Left lung (tissue), 14 donors: ENCODE measurements around the gene ANKRD40. TPM values are rescaled to one million over a fixed set of nuclear protein-coding genes. Genes with fewer than 3 reads are reported as not detected.
A peak's percentile ranks its signal among the peaks of the same experiment; 100 is the strongest.

Experiments
- ATAC-seq: fragments of 200-7000 bp; cut with Tn5 transposase; one replicate; pipeline ENCODE4 v1.9.1; 2020; ENCODE audit warnings: moderate library complexity
- DNase-seq, 4 donors: peaks; one replicate each; pipeline ENCODE4 v3.0.0-alpha.2; 2013 to 2020
- H3K27ac ChIP-seq, 2 donors: fragments of 200-600 bp; sonication (generic) in 1 of 2; one replicate each; pipeline versions ENCODE4 v1.5.0 to v1.8.0; 2020 to 2021
- H3K27me3 ChIP-seq, 2 donors: fragments of 200-600 bp; sonication (generic) in 1 of 2; one replicate each; pipeline versions ENCODE4 v1.5.0 to v1.8.0; 2020 to 2021
- H3K36me3 ChIP-seq, 2 donors: fragments of 200-600 bp; sonication (generic) in 1 of 2; one replicate each; pipeline versions ENCODE4 v1.5.0 to v1.8.0; 2020 to 2021
- H3K4me1 ChIP-seq, 2 donors: fragments of 200-600 bp; one replicate each; pipeline ENCODE4 v1.8.0; 2021
- H3K4me3 ChIP-seq, 2 donors: fragments of 200-600 bp; sonication (generic) in 1 of 2; one replicate each; pipeline versions ENCODE4 v1.5.0 to v1.8.0; 2020 to 2021; ENCODE audit warnings: mild to moderate bottlenecking in 1 of 2
- H3K9me3 ChIP-seq, 2 donors: fragments of 200-600 bp; sonication (generic) in 1 of 2; one replicate each; pipeline versions ENCODE4 v1.5.0 to v1.8.0; 2020 to 2021
- intact Hi-C, 2 donors: fragments of 100-400 bp; cut with DNase I; formaldehyde crosslinking; loops; one replicate each; pipeline versions ENCODE4 v1.11.2 to v1.14.2; 2022
- long read RNA-seq, 12 donors: library from polyadenylated mRNA in 2 of 12; unstranded in 2 of 12; transcript quantifications; one replicate each; pipeline ENCODE4 v2.0.0 and lab custom pipeline, GENCODE V29; 2019 to 2026
- polyA plus RNA-seq, 6 donors: library from polyadenylated mRNA; unstranded; fragments of 120-200 nt; gene quantifications; one replicate each; pipeline ENCODE4 v1.2.1, GENCODE V29; 2013; ENCODE audit not compliant: insufficient read length in 6 of 6
- total RNA-seq, 2 donors: library from RNA; stranded (reverse); fragmentation: NEBNext Ultra II Directional; extraction: Animal tissue kit (Norgen Biotek cat#: 25700); gene quantifications; one replicate each; pipeline ENCODE4 v1.2.1, GENCODE V29; 2021
- TF ChIP-seq, protein P1 (sequence below), 2 donors: fragments of 200-600 bp; sonication (generic) in 1 of 2; IDR thresholded peaks; one replicate each; pipeline versions ENCODE4 v1.5.0 to v1.8.0; 2021; ENCODE audit warnings: antibody characterized with exemption in 2 of 2
- donor health status: DM: no; HTN: yes; CAD: no.
- donor health status: DM: no; HTN: no; CAD: no.

Gene ANKRD40, protein sequence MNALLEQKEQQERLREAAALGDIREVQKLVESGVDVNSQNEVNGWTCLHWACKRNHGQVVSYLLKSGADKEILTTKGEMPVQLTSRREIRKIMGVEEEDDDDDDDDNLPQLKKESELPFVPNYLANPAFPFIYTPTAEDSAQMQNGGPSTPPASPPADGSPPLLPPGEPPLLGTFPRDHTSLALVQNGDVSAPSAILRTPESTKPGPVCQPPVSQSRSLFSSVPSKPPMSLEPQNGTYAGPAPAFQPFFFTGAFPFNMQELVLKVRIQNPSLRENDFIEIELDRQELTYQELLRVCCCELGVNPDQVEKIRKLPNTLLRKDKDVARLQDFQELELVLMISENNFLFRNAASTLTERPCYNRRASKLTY
- 10 to 100 TPM; 42.2 to 47.1 TPM for total RNA-seq
- 10 to 100 TPM; 44.5 to 52.0 (median 47.1) TPM for polyA plus RNA-seq
- long read RNA-seq, donor 1, full-length matches to known transcripts = 10 of 1,626 reads
- long read RNA-seq, donor 1, partial matches to known transcripts = 1,517 of 1,626 reads
- long read RNA-seq, donor 1, other reads (novel, unspliced or antisense) = 99 of 1,626 reads
- long read RNA-seq, donor 2, full-length matches to known transcripts = 17 of 1,749 reads
- long read RNA-seq, donor 2, partial matches to known transcripts = 1,586 of 1,749 reads
- long read RNA-seq, donor 2, other reads (novel, unspliced or antisense) = 146 of 1,749 reads
- long read RNA-seq, donor 3, full-length matches to known transcripts = 8 of 8 reads
- long read RNA-seq, donor 3, partial matches to known transcripts = 0 of 8 reads
- long read RNA-seq, donor 3, other reads (novel, unspliced or antisense) = 0 of 8 reads
- long read RNA-seq, donor 4, full-length matches to known transcripts = 1 of 4 reads
- long read RNA-seq, donor 4, partial matches to known transcripts = 0 of 4 reads
- long read RNA-seq, donor 4, other reads (novel, unspliced or antisense) = 3 of 4 reads
- long read RNA-seq, donor 5, full-length matches to known transcripts = 10 of 1,119 reads
- long read RNA-seq, donor 5, partial matches to known transcripts = 987 of 1,119 reads
- long read RNA-seq, donor 5, other reads (novel, unspliced or antisense) = 122 of 1,119 reads
- long read RNA-seq, donor 6, full-length matches to known transcripts = 12 of 979 reads
- long read RNA-seq, donor 6, partial matches to known transcripts = 925 of 979 reads
- long read RNA-seq, donor 6, other reads (novel, unspliced or antisense) = 42 of 979 reads
- long read RNA-seq, donor 7, full-length matches to known transcripts = 6 of 871 reads
- long read RNA-seq, donor 7, partial matches to known transcripts = 545 of 871 reads
- long read RNA-seq, donor 7, other reads (novel, unspliced or antisense) = 320 of 871 reads
- long read RNA-seq, donor 8, full-length matches to known transcripts = 12 of 869 reads
- long read RNA-seq, donor 8, partial matches to known transcripts = 762 of 869 reads
- long read RNA-seq, donor 8, other reads (novel, unspliced or antisense) = 95 of 869 reads
- long read RNA-seq, donor 9 = 0 reads
- long read RNA-seq, donor 10 = 0 reads
- long read RNA-seq, donor 11 = 0 reads
- long read RNA-seq, donor 12, full-length matches to known transcripts = 10 of 1,094 reads
- long read RNA-seq, donor 12, partial matches to known transcripts = 1,005 of 1,094 reads
- long read RNA-seq, donor 12, other reads (novel, unspliced or antisense) = 79 of 1,094 reads

DNA sequence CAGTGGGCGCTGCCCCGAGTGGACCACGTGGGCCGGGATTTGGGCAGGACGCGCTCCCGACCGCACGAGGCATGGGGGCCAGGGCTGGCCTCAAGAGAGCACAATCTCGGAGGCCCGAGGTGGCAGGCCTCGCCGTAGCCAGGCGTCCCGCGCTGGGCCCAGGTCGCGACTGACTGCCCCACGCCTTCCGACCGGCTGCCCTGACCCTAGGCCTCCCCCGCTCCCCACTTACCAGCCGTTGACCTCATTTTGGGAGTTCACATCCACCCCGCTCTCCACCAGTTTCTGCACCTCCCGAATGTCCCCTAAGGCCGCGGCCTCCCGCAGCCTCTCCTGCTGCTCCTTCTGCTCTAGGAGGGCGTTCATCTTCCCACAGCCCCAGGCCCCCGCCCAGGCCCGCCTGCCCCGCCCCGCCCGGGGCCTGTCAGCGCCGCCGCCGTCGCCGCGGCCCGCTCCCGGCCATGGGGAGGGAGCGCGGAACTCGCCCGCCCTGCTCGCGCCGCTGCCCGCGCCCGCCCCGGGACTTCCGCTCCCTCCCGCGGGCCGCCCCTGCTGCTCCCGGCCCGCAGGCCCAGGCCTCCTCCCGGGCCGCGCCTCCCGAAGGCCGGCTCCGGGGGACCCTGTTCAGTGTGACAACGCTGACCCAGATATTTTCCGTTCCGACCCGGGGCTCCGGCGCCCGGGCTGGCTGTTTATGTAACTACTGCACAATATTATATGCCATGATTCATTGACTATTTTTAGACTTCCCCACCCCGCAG lies at the start of gene ANKRD40:
Gene ANKRD40 (minus strand): TSS at position 626 of the 761 bp plus-strand sequence. CDS start 260 bp downstream, at position 366.
- DNase-seq (peak; percentile 86 to 95 (median 94)), ATAC-seq (peak; percentile 89)
- Histone ChIP-seq H3K27me3 (no peaks in the 10 kb centered on the region), H3K27ac (peak within 1 kb of the TSS; percentile 96 to 98), H3K4me1 (peaks cover 11 to 66% of the 10 kb centered on the region in 2 donors), H3K36me3 (peaks cover 0 to 12% of the 10 kb centered on the region in 2 donors), H3K9me3 (no peaks in the 10 kb centered on the region), H3K4me3 (peak within 1 kb of the TSS; percentile 78 to 80)
- intact Hi-C loops = no loop called here
- TF ChIP-seq, protein P1, sequence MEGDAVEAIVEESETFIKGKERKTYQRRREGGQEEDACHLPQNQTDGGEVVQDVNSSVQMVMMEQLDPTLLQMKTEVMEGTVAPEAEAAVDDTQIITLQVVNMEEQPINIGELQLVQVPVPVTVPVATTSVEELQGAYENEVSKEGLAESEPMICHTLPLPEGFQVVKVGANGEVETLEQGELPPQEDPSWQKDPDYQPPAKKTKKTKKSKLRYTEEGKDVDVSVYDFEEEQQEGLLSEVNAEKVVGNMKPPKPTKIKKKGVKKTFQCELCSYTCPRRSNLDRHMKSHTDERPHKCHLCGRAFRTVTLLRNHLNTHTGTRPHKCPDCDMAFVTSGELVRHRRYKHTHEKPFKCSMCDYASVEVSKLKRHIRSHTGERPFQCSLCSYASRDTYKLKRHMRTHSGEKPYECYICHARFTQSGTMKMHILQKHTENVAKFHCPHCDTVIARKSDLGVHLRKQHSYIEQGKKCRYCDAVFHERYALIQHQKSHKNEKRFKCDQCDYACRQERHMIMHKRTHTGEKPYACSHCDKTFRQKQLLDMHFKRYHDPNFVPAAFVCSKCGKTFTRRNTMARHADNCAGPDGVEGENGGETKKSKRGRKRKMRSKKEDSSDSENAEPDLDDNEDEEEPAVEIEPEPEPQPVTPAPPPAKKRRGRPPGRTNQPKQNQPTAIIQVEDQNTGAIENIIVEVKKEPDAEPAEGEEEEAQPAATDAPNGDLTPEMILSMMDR (IDR thresholded peaks at IDR 0.05) = no peak

DNA sequence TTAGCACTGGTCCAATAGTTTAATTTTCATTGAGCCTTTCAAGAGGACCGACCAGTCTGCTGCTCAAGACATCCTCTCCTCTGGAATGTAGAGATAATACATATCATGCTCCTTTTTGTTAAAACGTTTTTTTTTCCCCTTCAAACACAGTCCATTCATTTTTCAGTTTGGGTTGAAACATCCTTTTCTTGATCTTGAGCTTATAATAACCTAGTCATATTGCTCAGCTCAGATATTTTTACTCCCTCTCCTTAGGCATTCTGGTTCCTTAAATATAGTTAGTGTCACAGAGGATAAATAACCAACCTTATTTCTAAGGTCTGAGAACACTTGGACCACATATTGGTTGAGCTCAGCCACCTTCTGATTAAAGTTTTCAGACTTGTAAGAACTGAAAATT lies 46.8 kb upstream of the ANKRD40 start:
- peaks cover 0 to 69% of the 10 kb centered on the region in 2 donors for H3K36me3 ChIP-seq
- no peaks in the 10 kb centered on the region for H3K27me3 ChIP-seq
- no peak overlapping the region for H3K4me3 ChIP-seq
- H3K27ac ChIP-seq = no peak overlapping the region
- H3K4me1 ChIP-seq = no peaks in the 10 kb centered on the region
- H3K9me3 ChIP-seq = no peaks in the 10 kb centered on the region
- ATAC-seq (no peak), DNase-seq (no peak)
- TF ChIP-seq, protein P1 (IDR thresholded peaks at IDR 0.05) = no peak
- intact Hi-C loops = no loop called here

DNA sequence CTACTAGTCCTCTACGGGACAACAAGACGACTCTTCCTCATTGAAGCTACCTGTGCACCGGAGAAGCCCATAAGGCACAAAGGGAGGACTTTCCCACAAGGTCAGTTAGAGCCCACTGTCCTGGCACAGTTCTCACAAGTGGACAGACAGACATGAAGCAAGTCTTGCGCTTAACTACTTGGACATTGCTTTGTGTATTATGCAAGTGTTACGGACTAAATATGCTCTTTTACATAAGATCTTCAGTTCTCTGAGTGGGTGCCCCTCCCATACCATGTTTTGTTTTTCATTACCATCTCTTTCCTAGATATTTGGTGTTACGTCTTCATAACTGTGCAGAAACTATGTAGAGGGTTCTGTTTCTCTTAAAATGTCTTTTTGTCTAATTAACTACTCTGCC lies 41.5 kb upstream of the ANKRD40 start:
- Histone ChIP-seq H3K4me3 (no peak overlapping the region), H3K27me3 (no peaks in the 10 kb centered on the region), H3K9me3 (no peaks in the 10 kb centered on the region), H3K4me1 (no peaks in the 10 kb centered on the region), H3K27ac (no peak overlapping the region), H3K36me3 (peaks cover 7 to 100% of the 10 kb centered on the region in 2 donors)
- intact Hi-C loops = no loop called here
- ATAC-seq (no peak), DNase-seq (no peak)
- TF ChIP-seq, protein P1 (IDR thresholded peaks at IDR 0.05) = no peak

DNA sequence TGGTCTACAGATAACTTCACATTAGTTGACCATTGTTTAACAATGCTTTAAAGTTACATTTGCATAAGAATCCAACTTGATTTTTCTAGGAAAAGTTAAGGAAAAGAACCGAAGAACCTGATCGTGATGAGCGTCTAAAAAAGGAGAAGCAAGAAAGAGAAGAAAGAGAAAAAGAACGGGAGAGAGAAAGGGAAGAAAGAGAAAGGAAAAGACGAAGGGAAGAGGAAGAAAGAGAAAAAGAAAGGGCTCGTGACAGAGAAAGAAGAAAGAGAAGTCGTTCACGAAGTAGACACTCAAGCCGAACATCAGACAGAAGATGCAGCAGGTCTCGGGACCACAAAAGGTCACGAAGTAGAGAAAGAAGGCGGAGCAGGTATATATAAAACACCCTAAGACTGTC lies 37.9 kb upstream of the ANKRD40 start:
- peaks cover 11 to 100% of the 10 kb centered on the region in 2 donors for H3K36me3 ChIP-seq
- TF ChIP-seq, protein P1 (IDR thresholded peaks at IDR 0.05) = no peak

More for the DNA sequence above, 37.9 kb upstream of the ANKRD40 start:
- intact Hi-C loops = no loop called here
- Histone ChIP-seq H3K4me3 (no peak overlapping the region), H3K27ac (no peak overlapping the region), H3K9me3 (no peaks in the 10 kb centered on the region), H3K27me3 (no peaks in the 10 kb centered on the region), H3K4me1 (no peaks in the 10 kb centered on the region)
- DNase-seq (no peak), ATAC-seq (no peak)
